Kasumi-1 (cell line): Measurements from ENCODE around the gene ANGPTL5.
"Not testable (repeated sequence)": the region's sequence is repeated elsewhere in the genome, so short reads cannot be mapped to it uniquely, and the experiment has no call there.

Source experiments
- DNase-seq, 2 experiments: peaks; one replicate each; lab custom pipeline; 2025; lab: John Stamatoyannopoulos, UW

ANGPTL5 gene

GRCh38 chr11:101885631-101886030, 30.7 kb downstream of the ANGPTL5 start:
- no peak for DNase-seq

- no peak for DNase-seq
Observed at GRCh38 chr11:101881586-101881985, 34.7 kb downstream of the ANGPTL5 start.

- DNase-seq, result peak; percentile 38 to 39
Observed at GRCh38 chr11:101880222-101880621, 36.1 kb downstream of the ANGPTL5 start.

GRCh38 chr11:101872171-101872882, 44.0 kb downstream of the ANGPTL5 start:
- no peak for DNase-seq

GRCh38 chr11:101870510-101870909, 45.8 kb downstream of the ANGPTL5 start:
- no peak for DNase-seq

GRCh38 chr11:101867951-101868350, 48.4 kb downstream of the ANGPTL5 start:
- DNase-seq, result no peak

- DNase-seq, result no peak
Observed at GRCh38 chr11:101866619-101867491, 49.5 kb downstream of the ANGPTL5 start.

GRCh38 chr11:101864098-101864497, 52.2 kb downstream of the ANGPTL5 start:
- DNase-seq, result no peak

GRCh38 chr11:101863361-101863760, 53.0 kb downstream of the ANGPTL5 start:
- no peak for DNase-seq

- DNase-seq, result peak; percentile 42 to 54
Observed at GRCh38 chr11:101862391-101863233, 53.7 kb downstream of the ANGPTL5 start.

GRCh38 chr11:101860696-101861427, 55.5 kb downstream of the ANGPTL5 start:
- DNase-seq, result peak; percentile 51 to 82

- DNase-seq, result not testable (repeated sequence)
Observed at GRCh38 chr11:101852260-101852659, 64.1 kb downstream of the ANGPTL5 start.

GRCh38 chr11:101848262-101848661, 68.1 kb downstream of the ANGPTL5 start:
- DNase-seq, result peak; percentile 26 to 31

GRCh38 chr11:101844608-101845007, 71.7 kb downstream of the ANGPTL5 start:
- no peak for DNase-seq

- no peak for DNase-seq
Observed at GRCh38 chr11:101840704-101841103, 75.6 kb downstream of the ANGPTL5 start.
